Stomach (tissue), 9 donors: ENCODE measurements around the gene DHCR7. TPM values are rescaled to one million over a fixed set of nuclear protein-coding genes. Genes with fewer than 3 reads are reported as not detected.

ENCODE experiments used
- DNase-seq, 2 donors: peaks; one replicate each; pipeline versions ENCODE4 v3.0.0 to v3.0.0-alpha.2; 2013 to 2019
- H3K27ac ChIP-seq, 5 donors: fragments of 200-600 bp in 4 of 5; sonication (generic) in 4 of 5; one replicate each; pipeline ENCODE4 v1.5.1; 2013 to 2019; ENCODE audit warnings: mild to moderate bottlenecking in 1 of 5, moderate library complexity in 1 of 5
- H3K27me3 ChIP-seq, 3 donors: fragments of 200-600 bp; sonication (generic); one replicate each; pipeline ENCODE4 v1.5.1; 2017 to 2019; ENCODE audit warnings: mixed run types in 1 of 3
- H3K36me3 ChIP-seq, 4 donors: fragments of 200-600 bp; sonication (generic); 1 replicate in 3 of 4; 2 replicates in 1 of 4; pipeline ENCODE4 v1.5.1; 2016 to 2019
- H3K4me1 ChIP-seq, 4 donors: fragments of 200-600 bp; sonication (generic); one replicate each; pipeline ENCODE4 v1.5.1; 2016 to 2019
- H3K4me3 ChIP-seq, 4 donors: fragments of 200-600 bp; sonication (generic) in 3 of 4; one replicate each; pipeline ENCODE4 v1.5.1; 2016 to 2019; ENCODE audit warnings: mild to moderate bottlenecking in 1 of 4
- H3K9me3 ChIP-seq, 4 donors: fragments of 200-600 bp; sonication (generic); one replicate each; pipeline ENCODE4 v1.5.1; 2016 to 2019
- CTCF ChIP-seq, 7 experiments: fragments of 450-650 bp in 4 of 7; fragments of 200-600 bp in 3 of 7; sonication (generic) in 3 of 7; IDR thresholded peaks; one replicate each; pipeline ENCODE4 v1.5.1; 2016 to 2019; ENCODE audit warnings: antibody characterized with exemption in 7 of 7, control low read depth in 2 of 7, mild to moderate bottlenecking in 1 of 7
- EP300 ChIP-seq: sonication (generic); formaldehyde crosslinking; IDR thresholded peaks from one replicate; pipeline ENCODE4 v1.6.1; 2017; ENCODE audit warnings: antibody characterized with exemption
- POLR2A ChIP-seq, 4 donors: fragments of 450-650 bp; IDR thresholded peaks; one replicate each; pipeline ENCODE4 v1.6.1; 2016; ENCODE audit warnings: antibody characterized with exemption in 4 of 4, control low read depth in 2 of 4, mild to moderate bottlenecking in 1 of 4, moderate library complexity in 1 of 4
- POLR2AphosphoS5 ChIP-seq, 3 donors: sonication (generic); formaldehyde crosslinking; IDR thresholded peaks; one replicate each; pipeline ENCODE4 v1.6.1; 2016; ENCODE audit warnings: antibody characterized with exemption in 3 of 3
- WGBS, 5 donors: extraction: QIAGEN DNeasy Blood & Tissue Kit in 3 of 5; methylation state at CpG; one replicate each; pipeline versions ENCODE4 v1.1.5 to v1.1.7; 2013 to 2018; 5-methylcytosine and 5-hydroxymethylcytosine counted together
- intact Hi-C: fragments of 100-400 bp; cut with DNase I; formaldehyde crosslinking; loops from one replicate; pipeline ENCODE4 v1.15.1; 2023; ENCODE audit warnings: low total_unique reads
- polyA plus RNA-seq, 3 donors: library from polyadenylated mRNA; stranded (reverse); fragments of 200-250 nt; gene quantifications; one replicate each; pipeline ENCODE4 v1.2.3, GENCODE V29; 2013
- total RNA-seq, 5 donors: library from RNA; depleted of rRNA; stranded (reverse); fragments of >200 nt; gene quantifications; one replicate each; pipeline versions ENCODE4 v1.1.0 to v1.2.3, GENCODE V29; 2014 to 2016
- donor health status: healthy with polysubstance abuse.
- donor health status: Bipolar disorder and iron deficiency.
- donor health status: healthy.

The DHCR7 gene
- total and polyA plus RNA-seq, 8 donors: 3.5 to 58.8 (median 15.1) TPM

GRCh38 chr11:71420455-71421241 lies 27.5 kb downstream of the DHCR7 start:
- intact Hi-C loops: no loop called here
- no peaks in the 10 kb centered on the region for H3K36me3 ChIP-seq
- H3K27me3 ChIP-seq: no peaks in the 10 kb centered on the region
- H3K4me3 ChIP-seq: no peak overlapping the region
- H3K9me3 ChIP-seq: no peaks in the 10 kb centered on the region
- H3K27ac ChIP-seq: no peak overlapping the region
- TF ChIP-seq EP300 (no peak), CTCF (IDR thresholded peaks at IDR 0.05) (peak in 5 of 7 experiments; percentile 37 to 70 (median 59))
- H3K4me1 ChIP-seq: peaks cover 0 to 8% (median 0%) of the 10 kb centered on the region in 4 donors
- 45 to 67% (median 56%) methylated on average over 16 of the region's 16 CpGs for WGBS, 5 donors
- peak; percentile 61 to 68 for DNase-seq

- Histone ChIP-seq H3K36me3 (no peaks in the 10 kb centered on the region), H3K9me3 (no peaks in the 10 kb centered on the region), H3K27me3 (peaks cover 0 to 1% (median 0%) of the 10 kb centered on the region in 3 donors), H3K4me1 (peaks cover 0 to 8% (median 0%) of the 10 kb centered on the region in 4 donors), H3K27ac (no peak overlapping the region), H3K4me3 (no peak overlapping the region)
- intact Hi-C loops: no loop called here
- no peak for DNase-seq
- 61 to 77% (median 64%) methylated on average over 5 to 8 of the region's 8 CpGs for WGBS, 5 donors
- no peak for TF ChIP-seq EP300
- no peak for TF ChIP-seq POLR2AphosphoS5 (IDR thresholded peaks at IDR 0.05)
- TF ChIP-seq POLR2A (IDR thresholded peaks at IDR 0.05): no peak
- no peak for TF ChIP-seq CTCF (IDR thresholded peaks at IDR 0.05)
Measured at GRCh38 chr11:71418643-71419042, 29.6 kb downstream of the DHCR7 start.

GRCh38 chr11:71414645-71415044 lies 33.5 kb downstream of the DHCR7 start:
- Histone ChIP-seq H3K36me3 (no peaks in the 10 kb centered on the region), H3K9me3 (no peaks in the 10 kb centered on the region), H3K4me3 (no peak overlapping the region), H3K27me3 (peaks cover 0 to 4% (median 0%) of the 10 kb centered on the region in 3 donors), H3K27ac (no peak overlapping the region), H3K4me1 (no peaks in the 10 kb centered on the region)
- DNase-seq: no peak
- intact Hi-C loops: no loop called here
- TF ChIP-seq POLR2AphosphoS5 (IDR thresholded peaks at IDR 0.05): no peak
- no peak for TF ChIP-seq EP300
- TF ChIP-seq POLR2A (IDR thresholded peaks at IDR 0.05): no peak

GRCh38 chr11:71410363-71410966 lies 37.7 kb downstream of the DHCR7 start:
- 79 to 91% (median 81%) methylated on average over 7 of the region's 7 CpGs for WGBS, 5 donors
- Histone ChIP-seq H3K9me3 (no peaks in the 10 kb centered on the region), H3K27me3 (peaks cover 0 to 17% (median 0%) of the 10 kb centered on the region in 3 donors), H3K4me1 (no peaks in the 10 kb centered on the region), H3K27ac (no peak overlapping the region), H3K36me3 (no peaks in the 10 kb centered on the region), H3K4me3 (no peak overlapping the region)
- intact Hi-C loops: no loop called here
- TF ChIP-seq EP300 (no peak), CTCF (IDR thresholded peaks at IDR 0.05) (no peak), POLR2A (IDR thresholded peaks at IDR 0.05) (no peak), POLR2AphosphoS5 (IDR thresholded peaks at IDR 0.05) (no peak)
- DNase-seq: no peak

GRCh38 chr11:71408826-71409225 lies 39.4 kb downstream of the DHCR7 start:
- WGBS, 5 donors: 72 to 80% (median 77%) methylated on average over 7 of the region's 7 CpGs
- no peaks in the 10 kb centered on the region for H3K4me1 ChIP-seq
- H3K9me3 ChIP-seq: no peaks in the 10 kb centered on the region
- no peak overlapping the region for H3K4me3 ChIP-seq
- H3K27me3 ChIP-seq: peaks cover 0 to 17% (median 0%) of the 10 kb centered on the region in 3 donors
- no peak overlapping the region for H3K27ac ChIP-seq
- no peak for DNase-seq
- TF ChIP-seq EP300: no peak
- no peak for TF ChIP-seq POLR2AphosphoS5 (IDR thresholded peaks at IDR 0.05)
- TF ChIP-seq POLR2A (IDR thresholded peaks at IDR 0.05): no peak
- TF ChIP-seq CTCF (IDR thresholded peaks at IDR 0.05): no peak
- intact Hi-C loops: no loop called here
- H3K36me3 ChIP-seq: no peaks in the 10 kb centered on the region
